Measurements from ENCODE around the gene GPALPP1. TPM values are rescaled to one million over a fixed set of nuclear protein-coding genes. Genes with fewer than 3 reads are reported as not detected.
"Not testable (repeated sequence)": the region's sequence is repeated elsewhere in the genome, so short reads cannot be mapped to it uniquely, and the experiment has no call there.

GPALPP1 gene
- total RNA-seq, 1 donor from 2014 or later = 27.4 TPM

GRCh38 chr13:45060062-45060461 is 70.7 kb downstream of the GPALPP1 start:
- DNase-seq (ENCODE audit: extremely low read depth, low read depth, low spot score) = no peak

DNA sequence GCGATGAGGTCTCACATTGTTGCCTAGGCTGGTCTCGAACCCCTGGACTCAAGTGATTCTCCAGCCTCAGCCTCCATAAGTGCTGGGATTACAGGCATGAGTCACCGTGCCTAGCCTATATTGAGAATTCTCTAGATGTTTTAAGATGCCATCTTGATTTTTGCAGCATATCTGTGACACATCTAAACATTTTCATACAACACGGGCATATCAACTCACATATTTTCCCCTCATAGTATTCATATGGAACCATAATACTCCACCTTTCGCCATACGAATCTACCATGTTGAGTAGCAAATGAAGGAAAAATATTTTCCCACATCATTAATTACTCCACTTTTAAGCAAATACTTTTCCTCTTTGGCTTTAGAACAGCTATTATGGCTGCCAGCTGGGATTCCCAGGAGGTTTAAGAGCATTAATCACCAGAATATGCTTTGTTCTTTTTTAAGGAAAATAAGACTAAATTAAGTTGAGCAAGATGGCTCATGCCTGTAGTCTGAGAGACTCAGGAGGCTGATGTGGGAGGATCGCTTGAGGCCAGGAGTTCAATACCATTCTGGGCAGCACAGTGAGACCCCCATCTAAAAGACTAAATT is 74.0 kb downstream of the GPALPP1 start:
- DNase-seq (ENCODE audit: extremely low read depth, low read depth, low spot score) = no peak

GRCh38 chr13:45063889-45064288 is 74.6 kb downstream of the GPALPP1 start:
- DNase-seq (ENCODE audit: extremely low read depth, low read depth, low spot score) = not testable (repeated sequence)

- no peak for DNase-seq (ENCODE audit: extremely low read depth, low read depth, low spot score)
Observed at GRCh38 chr13:45064889-45065288, 75.6 kb downstream of the GPALPP1 start.

DNA sequence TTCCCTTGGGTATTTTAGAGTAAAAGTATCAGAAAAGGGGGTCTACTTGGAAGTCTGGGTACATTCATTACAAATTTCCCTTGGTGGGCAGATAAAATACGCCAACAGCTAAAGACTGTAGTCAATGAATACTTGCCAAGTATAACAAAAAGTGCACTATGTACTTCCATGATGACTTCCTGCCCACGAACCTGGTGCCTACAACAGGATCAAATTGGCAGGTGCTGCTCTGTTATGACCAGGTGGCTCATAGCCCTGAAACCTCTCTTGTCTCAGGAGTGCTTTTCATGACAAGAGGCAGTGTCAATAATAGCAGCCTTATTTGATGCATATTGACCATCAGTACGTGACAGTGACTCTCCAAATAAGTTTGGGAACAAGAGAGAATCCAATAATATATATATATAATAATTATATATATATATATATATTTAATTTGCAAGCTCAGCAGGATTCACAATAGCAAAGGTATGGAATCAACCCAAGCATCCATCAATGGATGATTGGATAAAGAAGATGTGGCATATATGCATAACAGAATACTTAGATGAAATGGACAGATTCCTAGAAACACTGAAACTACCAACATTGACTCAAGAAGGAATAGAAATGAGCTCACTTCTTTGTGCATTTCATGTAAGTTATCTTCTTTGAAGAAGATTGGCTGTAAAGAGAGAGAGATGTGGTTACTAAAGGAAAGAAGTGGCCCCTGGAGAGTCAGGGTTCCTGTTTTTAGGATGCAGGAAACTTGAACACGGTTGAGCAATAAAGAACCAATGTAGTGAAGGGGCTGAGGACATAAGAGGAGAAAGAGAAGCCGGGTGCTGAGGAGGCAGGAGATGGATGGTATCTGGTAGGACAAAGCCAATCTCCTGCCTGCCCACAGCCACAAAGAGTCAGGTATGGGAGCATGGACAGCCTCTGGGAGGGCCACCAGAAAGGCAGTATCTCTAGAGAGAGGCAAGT is 79.0 kb downstream of the GPALPP1 start:
- DNase-seq (ENCODE audit: extremely low read depth, low read depth, low spot score) = no peak

- DNase-seq (ENCODE audit: extremely low read depth, low read depth, low spot score) = no peak
Observed at GRCh38 chr13:45073809-45074208, 84.5 kb downstream of the GPALPP1 start.

- no peak for DNase-seq (ENCODE audit: extremely low read depth, low read depth, low spot score)
Observed at GRCh38 chr13:45074721-45075120, 85.4 kb downstream of the GPALPP1 start.

GRCh38 chr13:45078003-45078402 is 88.7 kb downstream of the GPALPP1 start:
- DNase-seq (ENCODE audit: extremely low read depth, low read depth, low spot score) = no peak

Other genes with a start within 250 kb of the GPALPP1 start
- gene NUFIP1, start 67 bp upstream of the GPALPP1 start, total RNA-seq = 3.6 TPM in 2 replicates
- 17.2 and 18.6 TPM in 2 replicates for gene GTF2F2, start 131.0 kb downstream of the GPALPP1 start, total RNA-seq
- gene KCTD4, start 211.5 kb downstream of the GPALPP1 start, total RNA-seq = 0.44 TPM in 1 of 2 replicates, not detected in the other